ENCODE measurements around the gene TP53BP2. TPM values are rescaled to one million over a fixed set of nuclear protein-coding genes. Genes with fewer than 3 reads are reported as not detected.
A peak's percentile ranks its signal among the peaks of the same experiment; 100 is the strongest.

TP53BP2 gene
- total RNA-seq, 1 experiment from 2014 or later = 32.0 TPM

GRCh38 chr1:223820971-223821370, 24.8 kb downstream of the TP53BP2 start:
- POLR2A ChIA-PET (ENCODE audit: unreplicated experiment) = no interaction called here
- Histone ChIP-seq H3K27ac (ENCODE audit: low read length) (no peak overlapping the region), H3K36me3 (ENCODE audit: low read depth, low read length) (peaks cover 3% of the 10 kb centered on the region; the same call in 1 of the 2 replicates), H3K4me1 (ENCODE audit: insufficient read depth, low read length) (peaks cover 10% of the 10 kb centered on the region), H3K27me3 (ENCODE audit: low read length) (no peaks in the 10 kb centered on the region), H3K79me2 (ENCODE audit: low read length) (peaks cover 45% of the 10 kb centered on the region), H3K4me3 (ENCODE audit: low read length) (no peak overlapping the region), H3F3A (ENCODE audit: low read length, unreplicated experiment) (no peaks in the 10 kb centered on the region), H4K20me1 (ENCODE audit: low read length) (peaks cover 7% of the 10 kb centered on the region; the same call in 1 of the 2 replicates), H3K9ac (ENCODE audit: low read length) (no peak overlapping the region), H2AFZ (ENCODE audit: low read length) (no peak overlapping the region), H3K9me3 (ENCODE audit: low read length) (no peaks in the 10 kb centered on the region), H3K9me2 (replicated peaks; ENCODE audit: low read length) (no peaks in the 10 kb centered on the region), H3K4me2 (ENCODE audit: low read length) (no peak overlapping the region)
- TF ChIP-seq CTCF (conservative IDR thresholded peaks at IDR 0.05; ENCODE audit: low read depth, low read length) (no peak), EZH2 (IDR thresholded peaks at IDR 0.05; ENCODE audit: low read length, unreplicated experiment) (no peak), EZH2phosphoT487 (IDR thresholded peaks at IDR 0.05; ENCODE audit: borderline replicate concordance, low read length) (no peak)
- DNase-seq = no peak
- intact Hi-C loops (cut with micrococcal nuclease) = no loop called here
- BruUV-seq (replicated peaks) = no TSS peak
- no peak for ATAC-seq
- CTCF ChIA-PET = no interaction called here

GRCh38 chr1:223820515-223820858, 25.3 kb downstream of the TP53BP2 start:
- ATAC-seq = no peak

More at GRCh38 chr1:223820515-223820858, 25.3 kb downstream of the TP53BP2 start:
- Histone ChIP-seq H3K9me2 (replicated peaks; ENCODE audit: low read length) (no peaks in the 10 kb centered on the region), H4K20me1 (ENCODE audit: low read length) (peaks cover 8% of the 10 kb centered on the region; the same call in 1 of the 2 replicates), H3F3A (ENCODE audit: low read length, unreplicated experiment) (no peaks in the 10 kb centered on the region), H3K27ac (ENCODE audit: low read length) (no peak overlapping the region), H3K4me3 (ENCODE audit: low read length) (no peak overlapping the region), H3K79me2 (ENCODE audit: low read length) (peaks cover 43% of the 10 kb centered on the region), H2AFZ (ENCODE audit: low read length) (no peak overlapping the region), H3K9ac (ENCODE audit: low read length) (no peak overlapping the region), H3K9me3 (ENCODE audit: low read length) (no peaks in the 10 kb centered on the region), H3K27me3 (ENCODE audit: low read length) (no peaks in the 10 kb centered on the region), H3K36me3 (ENCODE audit: low read depth, low read length) (peaks cover 3% of the 10 kb centered on the region; the same call in 1 of the 2 replicates), H3K4me2 (ENCODE audit: low read length) (no peak overlapping the region), H3K4me1 (ENCODE audit: insufficient read depth, low read length) (peaks cover 14% of the 10 kb centered on the region)
- CTCF ChIA-PET = no interaction called here
- POLR2A ChIA-PET (ENCODE audit: unreplicated experiment) = no interaction called here
- BruUV-seq (replicated peaks) = TSS peak; percentile 15
- intact Hi-C loops (cut with micrococcal nuclease) = no loop called here
- TF ChIP-seq EZH2phosphoT487 (IDR thresholded peaks at IDR 0.05; ENCODE audit: borderline replicate concordance, low read length) (no peak), EZH2 (IDR thresholded peaks at IDR 0.05; ENCODE audit: low read length, unreplicated experiment) (no peak), CTCF (conservative IDR thresholded peaks at IDR 0.05; ENCODE audit: low read depth, low read length) (no peak)
- DNase-seq = no peak

Measured in PC-3 (cell line).